HG03039 (cell line): ENCODE data around the gene PADI3.

Experiments used
- ATAC-seq: cut with Tn5 transposase; IDR thresholded peaks from one replicate; pipeline ENCODE4 v1.9.1; 2021; ENCODE audit warnings: mild to moderate bottlenecking, moderate library complexity; ENCODE audit not compliant: unreplicated experiment

PADI3 gene

DNA sequence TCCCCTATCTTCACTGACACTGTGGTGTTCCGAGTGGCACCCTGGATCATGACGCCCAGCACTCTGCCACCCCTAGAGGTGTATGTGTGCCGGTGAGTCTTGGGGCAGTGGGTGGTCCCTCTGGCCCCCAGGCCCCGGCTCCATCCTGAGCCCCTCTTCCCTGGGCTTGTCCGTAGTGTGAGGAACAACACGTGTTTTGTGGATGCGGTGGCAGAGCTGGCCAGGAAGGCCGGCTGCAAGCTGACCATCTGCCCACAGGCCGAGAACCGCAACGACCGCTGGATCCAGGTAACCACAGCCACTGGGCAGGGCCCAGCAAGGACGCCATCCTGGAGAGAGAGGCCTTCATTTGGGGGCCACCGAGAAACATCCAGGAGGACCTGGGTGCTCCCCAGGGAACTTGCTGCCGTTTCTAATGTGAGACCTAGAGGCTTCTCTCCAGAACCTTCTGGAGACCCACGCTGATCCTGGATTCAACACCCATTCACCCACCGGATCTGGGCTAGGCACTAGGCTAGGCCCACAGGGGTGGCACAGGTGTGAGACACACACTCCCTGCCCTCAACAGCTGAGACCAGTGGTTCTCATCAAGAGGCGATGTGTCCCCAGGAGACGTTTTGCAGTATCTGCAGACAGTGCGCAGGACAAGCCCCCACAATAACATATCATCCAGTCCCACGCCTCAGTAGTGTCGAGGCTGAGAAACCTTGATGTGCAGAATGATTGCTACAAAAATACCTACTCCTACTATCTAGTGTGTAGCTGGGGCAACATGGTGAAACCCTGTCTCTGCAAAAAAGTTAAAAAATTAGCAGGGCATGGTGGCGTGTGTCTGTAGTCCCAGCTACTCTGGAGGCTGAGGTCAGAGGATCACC, 22.2 kb downstream of the PADI3 start:
- no peak for ATAC-seq

- ATAC-seq = no peak
Observed at GRCh38 chr1:17272066-17272465, 23.2 kb downstream of the PADI3 start.

GRCh38 chr1:17272646-17273045, 23.7 kb downstream of the PADI3 start:
- no peak for ATAC-seq

- no peak for ATAC-seq
Observed at GRCh38 chr1:17273096-17273495, 24.2 kb downstream of the PADI3 start.

- no peak for ATAC-seq
Observed at GRCh38 chr1:17274186-17275170, 25.6 kb downstream of the PADI3 start.

DNA sequence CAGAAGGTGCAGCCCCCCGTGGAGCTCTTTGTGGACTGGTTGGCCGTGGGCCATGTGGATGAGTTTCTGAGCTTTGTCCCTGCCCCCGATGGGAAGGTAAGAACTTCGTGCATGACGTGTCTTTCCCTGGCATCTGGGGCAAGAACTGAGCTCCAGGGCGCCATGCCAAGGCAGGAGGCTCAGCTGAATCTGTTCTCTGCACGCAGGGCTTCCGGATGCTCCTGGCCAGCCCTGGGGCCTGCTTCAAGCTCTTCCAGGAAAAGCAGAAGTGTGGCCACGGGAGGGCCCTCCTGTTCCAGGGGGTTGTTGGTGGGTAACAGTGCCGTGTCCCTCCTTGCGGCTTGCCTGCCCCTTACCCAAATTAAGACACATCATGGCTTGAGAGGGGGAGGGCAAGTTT, 27.7 kb downstream of the PADI3 start:
- ATAC-seq = no peak

DNA sequence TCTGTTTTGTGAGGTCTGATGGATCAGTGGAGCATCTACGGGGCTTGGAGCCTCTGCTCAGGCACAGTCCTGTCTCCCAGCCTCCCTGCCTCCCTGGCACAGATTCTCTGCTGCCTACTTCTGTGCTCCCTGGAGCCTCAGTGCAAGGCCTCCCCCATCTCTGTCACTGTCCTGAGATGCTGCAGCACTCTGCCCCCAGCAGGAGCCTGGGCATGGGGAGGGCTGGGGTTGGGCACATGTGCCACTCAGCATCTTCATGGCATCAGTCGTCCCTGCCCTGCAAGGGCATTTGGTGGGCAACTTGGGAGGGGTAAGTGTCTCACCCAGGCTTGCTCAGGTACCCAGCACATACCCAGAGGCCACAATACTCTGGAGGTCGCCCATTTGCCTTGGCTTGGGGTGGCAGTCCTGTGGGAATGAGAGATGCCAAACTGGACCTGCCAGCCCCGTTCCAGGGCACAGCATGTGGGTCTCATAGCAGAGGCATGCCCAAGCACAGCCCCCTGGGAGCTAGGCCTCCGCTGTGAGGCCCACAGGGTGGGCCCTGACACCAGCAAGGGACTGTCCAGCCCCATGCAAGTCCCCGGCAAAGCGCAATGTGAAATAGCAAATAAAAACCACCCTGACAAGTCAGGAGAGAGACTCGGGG, 28.7 kb downstream of the PADI3 start:
- ATAC-seq = no peak

DNA sequence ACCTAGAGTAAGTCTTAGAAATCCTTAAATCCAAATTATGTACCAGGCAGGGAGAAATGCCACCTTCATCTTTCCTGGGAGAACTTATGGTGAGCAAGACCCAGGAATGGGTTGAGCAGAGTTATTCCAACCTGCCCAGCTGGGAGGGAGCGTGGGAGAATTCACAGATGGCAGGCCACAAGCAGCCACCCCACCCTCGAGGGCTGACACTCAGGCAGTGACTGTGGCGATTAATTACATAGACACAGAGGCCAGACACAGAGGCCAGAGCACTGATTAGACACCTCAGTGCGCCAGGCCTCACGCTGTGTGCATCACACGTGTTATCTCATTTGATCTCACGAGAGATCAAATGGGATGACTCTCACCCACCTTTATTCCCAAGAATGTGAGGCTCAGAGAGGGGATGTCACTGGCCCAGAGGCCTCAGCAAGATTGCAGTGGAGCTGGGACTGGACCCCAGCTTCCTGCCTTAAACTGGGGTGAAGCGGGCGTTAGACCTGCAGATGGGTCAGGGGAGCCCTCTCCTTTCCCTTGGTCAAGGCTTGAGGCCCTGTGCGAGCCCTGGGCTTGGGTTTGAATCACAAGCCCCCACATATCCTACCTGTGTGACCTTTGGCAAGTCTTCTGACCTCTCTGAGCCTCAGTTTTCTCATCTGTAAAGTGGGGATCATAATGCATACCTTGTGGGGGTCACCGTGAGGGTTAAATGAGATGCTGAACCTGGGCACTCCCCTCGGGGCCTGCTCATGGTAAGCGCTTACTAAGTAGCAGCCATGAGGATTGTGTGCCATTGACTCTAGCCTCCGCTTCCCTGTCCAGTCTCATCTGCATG, 30.3 kb downstream of the PADI3 start:
- no peak for ATAC-seq

- no peak for ATAC-seq
Observed at GRCh38 chr1:17280436-17280835, 31.5 kb downstream of the PADI3 start.

GRCh38 chr1:17280894-17281293, 32.0 kb downstream of the PADI3 start:
- ATAC-seq = no peak

DNA sequence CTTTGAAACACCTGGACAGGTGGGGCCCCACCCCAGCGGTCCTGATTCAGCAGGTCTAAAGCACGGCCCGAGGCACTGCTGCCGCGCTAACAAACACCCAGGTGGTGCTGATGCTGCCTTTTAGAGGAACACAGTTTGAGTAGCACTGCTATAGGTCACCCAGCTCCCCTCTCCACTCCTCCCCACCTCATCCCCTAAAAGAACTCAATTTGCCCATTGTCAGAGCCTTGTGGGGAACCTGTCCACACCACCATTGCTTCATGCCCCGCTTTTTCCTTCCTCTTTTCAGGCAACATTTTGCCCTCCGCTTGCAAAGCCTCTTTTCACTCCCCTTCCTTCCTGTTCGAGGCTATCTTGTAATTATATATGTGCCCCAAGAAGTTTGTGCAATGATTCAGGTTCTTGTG, 32.9 kb downstream of the PADI3 start:
- no peak for ATAC-seq

GRCh38 chr1:17282836-17283235, 33.9 kb downstream of the PADI3 start:
- no peak for ATAC-seq

DNA sequence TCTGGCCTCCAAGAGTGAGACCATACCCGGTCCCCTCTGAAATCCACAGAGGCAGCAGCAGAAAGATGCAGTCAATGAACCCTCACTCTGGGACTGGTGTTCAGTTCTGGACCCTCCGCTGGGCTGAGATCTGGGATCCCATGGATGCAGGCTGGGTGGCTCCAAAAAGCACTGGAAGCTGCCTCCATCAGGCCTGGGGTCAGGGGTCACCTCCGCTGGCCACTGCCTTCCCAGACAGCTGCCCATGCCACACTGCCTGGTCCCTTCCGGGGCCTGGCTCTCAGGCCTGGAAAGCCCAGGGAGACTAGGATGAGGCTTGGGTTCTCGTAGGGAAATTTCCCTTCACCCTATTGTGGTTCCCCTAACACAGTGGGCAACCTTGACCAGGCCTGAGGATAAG, 37.7 kb downstream of the PADI3 start:
- ATAC-seq = no peak

GRCh38 chr1:17287130-17287776, 38.4 kb downstream of the PADI3 start:
- ATAC-seq = no peak

GRCh38 chr1:17289721-17290120, 40.8 kb downstream of the PADI3 start:
- ATAC-seq = no peak

- no peak for ATAC-seq
Observed at GRCh38 chr1:17290553-17290952, 41.7 kb downstream of the PADI3 start.

DNA sequence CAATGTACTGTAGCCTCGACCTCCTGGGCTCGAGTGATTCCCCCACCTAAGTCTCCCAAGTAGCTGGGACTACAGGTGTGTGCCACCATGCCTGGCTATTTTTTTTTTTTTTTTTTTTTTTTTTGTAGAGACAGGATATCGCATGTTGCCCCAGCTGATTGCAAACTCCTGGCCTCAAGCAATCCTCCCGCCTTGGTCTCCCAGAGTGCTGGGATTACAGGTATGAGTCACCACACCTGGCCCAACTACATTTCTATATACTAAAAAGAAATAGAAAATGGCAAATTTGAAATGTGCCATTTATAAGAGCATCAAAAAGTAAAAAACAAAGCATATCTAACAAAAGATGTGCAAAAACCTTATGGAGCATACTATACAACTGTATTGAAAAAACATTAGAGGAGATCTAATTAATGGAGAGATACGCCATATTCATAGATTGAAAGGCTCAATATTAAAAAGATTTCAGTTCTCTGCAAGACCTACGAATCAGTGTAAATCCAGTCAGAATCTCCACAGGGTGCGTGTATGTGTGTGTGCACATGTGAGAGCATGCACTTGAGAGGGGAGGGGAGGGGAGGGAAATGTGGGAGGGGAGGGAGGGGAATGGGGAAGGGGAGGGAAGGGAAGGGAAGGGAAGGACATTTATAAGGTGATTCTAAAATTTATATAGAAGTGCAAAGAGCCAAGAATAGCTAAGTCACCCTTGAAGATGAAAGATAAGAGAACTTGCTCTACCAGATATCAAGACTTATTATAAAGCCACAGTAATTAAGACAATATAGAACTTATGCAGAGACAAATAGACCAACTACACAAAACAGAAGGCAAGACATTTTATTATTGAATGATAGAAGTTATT, 43.6 kb downstream of the PADI3 start:
- ATAC-seq = no peak

GRCh38 chr1:17293681-17294425, 45.0 kb downstream of the PADI3 start:
- no peak for ATAC-seq
